ENCODE results near the gene SCUBE3. TPM values are rescaled to one million over a fixed set of nuclear protein-coding genes. Genes with fewer than 3 reads are reported as not detected.

SCUBE3 gene
- total and polyA plus RNA-seq, 9 of the 15 experiments (the other 6 are each of a cell fraction or from before 2014, with no cell fraction given), result 0.01 to 0.11 TPM; not detected in 7

GRCh38 chr6:35295521-35296315 lies 82.0 kb downstream of the SCUBE3 start:
- ChIA-PET POLR2A (interaction anchor here (0.6 to 3.9 kb wide), 5 partner anchors 8 to 225 kb away, joined by 4 to 25 read pairs (median 6); partner anchors contain the start of gene RPL10A), CTCF (ENCODE audit: low intra/inter-chr PET ratio) (interaction anchor here (2.1 to 3.2 kb wide), 2 partner anchors 32 to 153 kb away, joined by 9 to 33 read pairs; no protein-coding TSS in a partner anchor)
- TF ChIP-seq ZC3H4 (CRISPR knock-in tag; IDR thresholded peaks at IDR 0.05; ENCODE audit: borderline replicate concordance), result no peak
- TF ChIP-seq SOX6 (IDR thresholded peaks at IDR 0.05), result no peak
- TF ChIP-seq CEBPB (tag; IDR thresholded peaks at IDR 0.05), result no peak
- Histone ChIP-seq H3K4me3 (no peak overlapping the region), H3K9ac (ENCODE audit: insufficient read depth in 1 of 2, low read depth in 2 of 2, low read length in 2 of 2) (peak overlapping the region in 1 of 2 experiments; percentile 19; a peak in 2 of 4 replicates), H2AFZ (ENCODE audit: low read depth, low read length) (no peak overlapping the region), H3K4me1 (replicated peaks in 1 of 2; ENCODE audit: control insufficient read depth in 2 of 2, insufficient read depth in 2 of 2, low read length in 2 of 2) (peaks cover 26 to 29% of the 10 kb centered on the region in 2 experiments), H4K20me1 (replicated peaks; ENCODE audit: control insufficient read depth, insufficient read depth, low read length) (no peaks in the 10 kb centered on the region), H3K36me3 (ENCODE audit: control insufficient read depth, insufficient read depth, low read length) (no peaks in the 10 kb centered on the region; the same call in 1 of the 3 replicates), H3K27me3 (ENCODE audit: control insufficient read depth in 2 of 2, insufficient read depth in 2 of 2, low read length in 2 of 2) (no peaks in the 10 kb centered on the region), H3K9me1 (ENCODE audit: control insufficient read depth, insufficient read depth, low read length) (no peaks in the 10 kb centered on the region), H3K9me3 (replicated peaks; ENCODE audit: control insufficient read depth, insufficient read depth, low read depth, low read length) (no peaks in the 10 kb centered on the region), H3K27ac (ENCODE audit: extremely low read depth, low read depth, low read length) (no peak overlapping the region), H3K79me2 (ENCODE audit: control insufficient read depth, insufficient read depth, low read length) (peaks cover 22% of the 10 kb centered on the region), H3K4me2 (ENCODE audit: insufficient read depth, low read length) (no peak overlapping the region)
- in situ Hi-C loops (cut with MboI) (loop anchor here (5.0 kb wide), 1 partner anchor 442 kb away; the partner anchor contains the start of gene ARMC12), intact Hi-C loops (cut with micrococcal nuclease) (loop anchor here (2.0 to 10.0 kb wide), 4 partner anchors 227 to 659 kb away; partner anchors contain the start of gene ARMC12)
- 48% methylated on average over 3 of the region's 3 CpGs for WGBS (ENCODE audit: insufficient coverage, low coverage, missing lambda C conversion rate)
- no peak for FAIRE-seq
- BruUV-seq (replicated peaks), result no TSS peak
- no peak for ATAC-seq
- no peak for DNase-seq (ENCODE audit: extremely low read depth in 1 of 4, low spot score in 3 of 4)
